WTC11 (cell line): ENCODE results near the gene CILP2. TPM values are rescaled to one million over a fixed set of nuclear protein-coding genes. Genes with fewer than 3 reads are reported as not detected.

ENCODE experiments used
- ATAC-seq: fragments of 200-7000 bp; cut with Tn5 transposase; 2 replicates; pipeline ENCODE4 v1.10.0; 2021; ENCODE audit warnings: mild to moderate bottlenecking, moderate library complexity
- CTCF ChIA-PET: fragments of 300-600 bp; sonication (Branson Sonifier 250); formaldehyde crosslinking; loops from one replicate; lab custom pipeline; 2021; ENCODE audit warnings: antibody characterized with exemption; lab: Charles Lee
- POLR2A ChIA-PET: fragments of 350-600 bp; sonication (Branson Sonifier 250); formaldehyde crosslinking; loops from one replicate; lab custom pipeline; 2021; ENCODE audit warnings: antibody characterized with exemption; lab: Charles Lee
- DNase-seq: peaks from one replicate; pipeline ENCODE4 v3.0.0; 2021; ENCODE audit warnings: low spot score
- H3K27ac Mint-ChIP-seq: 2 replicates; pipeline ENCODE4 v1.8.0; 2021; ENCODE audit warnings: mixed read lengths
- H3K27me3 Mint-ChIP-seq: 2 replicates; pipeline ENCODE4 v1.8.0; 2021; ENCODE audit warnings: low read depth, mild to moderate bottlenecking, moderate library complexity, mixed read lengths
- H3K36me3 Mint-ChIP-seq: 2 replicates; pipeline ENCODE4 v1.8.0; 2021; ENCODE audit warnings: mixed read lengths
- H3K4me1 Mint-ChIP-seq: 2 replicates; pipeline ENCODE4 v1.8.0; 2022; ENCODE audit warnings: mixed read lengths
- H3K4me3 Mint-ChIP-seq: 2 replicates; pipeline ENCODE4 v1.8.0; 2021; ENCODE audit warnings: mild to moderate bottlenecking, moderate library complexity, mixed read lengths
- H3K9me3 Mint-ChIP-seq: 2 replicates; pipeline ENCODE4 v1.8.0; 2021; ENCODE audit warnings: mixed read lengths
- EMX1 ChIP-seq: fragments of 250-450 bp; sonication (Bioruptor Pico); IDR thresholded peaks from 2 replicates; pipeline ENCODE4 v1.8.0; 2021; ENCODE audit warnings: mild to moderate bottlenecking
- IRF2 ChIP-seq: sonication (generic); formaldehyde crosslinking; IDR thresholded peaks from 2 replicates; pipeline ENCODE4 v1.8.0; 2022; ENCODE audit warnings: low read depth, missing genetic modification reagents, borderline replicate concordance
- JAZF1 ChIP-seq: fragments of 250-450 bp; sonication (Bioruptor Pico); IDR thresholded peaks from 2 replicates; pipeline ENCODE4 v1.9.0; 2021; ENCODE audit warnings: moderate library complexity, mild to moderate bottlenecking, inconsistent platforms
- NFATC4 ChIP-seq: fragments of 250-450 bp; sonication (Bioruptor Pico); IDR thresholded peaks from 2 replicates; pipeline ENCODE4 v1.9.0; 2021; ENCODE audit warnings: mild to moderate bottlenecking
- TEAD1 ChIP-seq: sonication (generic); formaldehyde crosslinking; IDR thresholded peaks from 2 replicates; pipeline ENCODE4 v1.8.0; 2022; ENCODE audit warnings: mild to moderate bottlenecking, missing genetic modification reagents
- total RNA-seq: library from RNA; stranded (reverse); gene quantifications from 3 replicates; pipeline ENCODE4 v1.2.3, GENCODE V29; 2021
- TF ChIP-seq, protein P1 (sequence below): sonication (generic); formaldehyde crosslinking; IDR thresholded peaks from 2 replicates; pipeline ENCODE4 v1.8.1; 2023; ENCODE audit warnings: mild to moderate bottlenecking, missing genetic modification reagents
- TF ChIP-seq, protein P2 (sequence below): fragments of 250-450 bp; sonication (Bioruptor Pico); IDR thresholded peaks from 2 replicates; pipeline ENCODE4 v1.9.0; 2021; ENCODE audit warnings: mild to moderate bottlenecking, borderline replicate concordance
- TF ChIP-seq, protein P3 (sequence below): fragments of 250-450 bp; sonication (Bioruptor Pico); IDR thresholded peaks from 2 replicates; pipeline ENCODE4 v1.9.0; 2021; ENCODE audit warnings: mild to moderate bottlenecking
- TF ChIP-seq, protein P4 (sequence below): sonication (generic); formaldehyde crosslinking; IDR thresholded peaks from 2 replicates; pipeline ENCODE4 v1.8.1; 2022; ENCODE audit warnings: low read depth, missing genetic modification reagents, borderline replicate concordance
- TF ChIP-seq, protein P5 (sequence below): sonication (generic); formaldehyde crosslinking; IDR thresholded peaks from 2 replicates; pipeline ENCODE4 v1.8.0; 2022; ENCODE audit warnings: missing genetic modification reagents
- TF ChIP-seq, protein P6 (sequence below): sonication (generic); formaldehyde crosslinking; conservative IDR thresholded peaks from 2 replicates; pipeline ENCODE4 v1.8.1; 2023; ENCODE audit warnings: mild to moderate bottlenecking, low read depth, missing genetic modification reagents, moderate library complexity

CILP2 gene
- total RNA-seq, 1 experiment from 2014 or later = 7.9 TPM

DNA sequence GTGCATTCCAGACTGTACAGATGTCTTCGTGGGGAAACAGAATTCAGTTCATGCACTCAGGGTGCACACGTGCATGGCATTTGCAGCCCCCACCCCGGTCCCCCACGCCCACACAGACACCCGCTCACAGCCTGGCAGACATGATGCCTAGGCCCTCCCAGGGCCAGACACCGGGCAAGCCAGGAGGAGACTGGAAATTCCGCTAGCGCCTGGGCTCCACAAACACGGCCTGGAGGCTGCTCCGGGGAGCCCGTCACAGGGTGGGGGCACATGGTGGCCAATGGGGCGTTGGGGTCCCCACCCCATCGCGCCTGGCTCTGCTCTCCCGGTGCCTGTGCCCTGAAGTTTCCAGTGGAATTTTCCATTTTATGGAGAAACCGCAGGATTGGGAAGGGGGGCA is 3.6 kb downstream of the CILP2 start (continued):
- TF ChIP-seq, protein P1, sequence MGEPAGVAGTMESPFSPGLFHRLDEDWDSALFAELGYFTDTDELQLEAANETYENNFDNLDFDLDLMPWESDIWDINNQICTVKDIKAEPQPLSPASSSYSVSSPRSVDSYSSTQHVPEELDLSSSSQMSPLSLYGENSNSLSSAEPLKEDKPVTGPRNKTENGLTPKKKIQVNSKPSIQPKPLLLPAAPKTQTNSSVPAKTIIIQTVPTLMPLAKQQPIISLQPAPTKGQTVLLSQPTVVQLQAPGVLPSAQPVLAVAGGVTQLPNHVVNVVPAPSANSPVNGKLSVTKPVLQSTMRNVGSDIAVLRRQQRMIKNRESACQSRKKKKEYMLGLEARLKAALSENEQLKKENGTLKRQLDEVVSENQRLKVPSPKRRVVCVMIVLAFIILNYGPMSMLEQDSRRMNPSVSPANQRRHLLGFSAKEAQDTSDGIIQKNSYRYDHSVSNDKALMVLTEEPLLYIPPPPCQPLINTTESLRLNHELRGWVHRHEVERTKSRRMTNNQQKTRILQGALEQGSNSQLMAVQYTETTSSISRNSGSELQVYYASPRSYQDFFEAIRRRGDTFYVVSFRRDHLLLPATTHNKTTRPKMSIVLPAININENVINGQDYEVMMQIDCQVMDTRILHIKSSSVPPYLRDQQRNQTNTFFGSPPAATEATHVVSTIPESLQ (CRISPR knock-in tag) = no peak

DNA sequence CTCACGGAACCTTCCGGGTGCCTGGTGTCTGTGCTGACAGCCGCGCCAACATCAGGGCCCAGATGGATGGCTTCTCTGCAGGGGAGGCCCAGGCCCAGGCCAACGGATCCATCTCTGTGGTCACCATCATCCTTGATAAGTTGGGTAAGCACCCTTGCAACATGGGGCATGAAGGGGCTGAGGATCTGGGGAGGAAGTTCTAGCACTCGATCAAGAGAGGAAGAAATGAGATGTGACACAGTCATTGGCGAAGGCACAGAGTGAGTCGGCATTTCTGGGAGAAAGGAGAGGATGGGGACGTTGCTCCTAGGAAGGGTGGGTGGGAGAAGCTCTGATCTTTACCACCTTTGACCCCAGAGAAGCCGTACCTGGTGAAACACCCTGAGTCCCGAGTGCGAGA is 4.4 kb downstream of the CILP2 start:
- H3K9me3 Mint-ChIP-seq = no peaks in the 10 kb centered on the region
- no peak for ATAC-seq
- H3K27me3 Mint-ChIP-seq = peaks cover 28% of the 10 kb centered on the region
- no peak overlapping the region for H3K4me3 Mint-ChIP-seq
- ChIA-PET POLR2A (no interaction called here), CTCF (interaction anchor here (3.2 kb wide), 1 partner anchor 12 kb away, joined by 23 read pairs; no protein-coding TSS in a partner anchor)
- no peaks in the 10 kb centered on the region for H3K36me3 Mint-ChIP-seq
- H3K4me1 Mint-ChIP-seq = peaks cover 6% of the 10 kb centered on the region
- TF ChIP-seq, protein P2, sequence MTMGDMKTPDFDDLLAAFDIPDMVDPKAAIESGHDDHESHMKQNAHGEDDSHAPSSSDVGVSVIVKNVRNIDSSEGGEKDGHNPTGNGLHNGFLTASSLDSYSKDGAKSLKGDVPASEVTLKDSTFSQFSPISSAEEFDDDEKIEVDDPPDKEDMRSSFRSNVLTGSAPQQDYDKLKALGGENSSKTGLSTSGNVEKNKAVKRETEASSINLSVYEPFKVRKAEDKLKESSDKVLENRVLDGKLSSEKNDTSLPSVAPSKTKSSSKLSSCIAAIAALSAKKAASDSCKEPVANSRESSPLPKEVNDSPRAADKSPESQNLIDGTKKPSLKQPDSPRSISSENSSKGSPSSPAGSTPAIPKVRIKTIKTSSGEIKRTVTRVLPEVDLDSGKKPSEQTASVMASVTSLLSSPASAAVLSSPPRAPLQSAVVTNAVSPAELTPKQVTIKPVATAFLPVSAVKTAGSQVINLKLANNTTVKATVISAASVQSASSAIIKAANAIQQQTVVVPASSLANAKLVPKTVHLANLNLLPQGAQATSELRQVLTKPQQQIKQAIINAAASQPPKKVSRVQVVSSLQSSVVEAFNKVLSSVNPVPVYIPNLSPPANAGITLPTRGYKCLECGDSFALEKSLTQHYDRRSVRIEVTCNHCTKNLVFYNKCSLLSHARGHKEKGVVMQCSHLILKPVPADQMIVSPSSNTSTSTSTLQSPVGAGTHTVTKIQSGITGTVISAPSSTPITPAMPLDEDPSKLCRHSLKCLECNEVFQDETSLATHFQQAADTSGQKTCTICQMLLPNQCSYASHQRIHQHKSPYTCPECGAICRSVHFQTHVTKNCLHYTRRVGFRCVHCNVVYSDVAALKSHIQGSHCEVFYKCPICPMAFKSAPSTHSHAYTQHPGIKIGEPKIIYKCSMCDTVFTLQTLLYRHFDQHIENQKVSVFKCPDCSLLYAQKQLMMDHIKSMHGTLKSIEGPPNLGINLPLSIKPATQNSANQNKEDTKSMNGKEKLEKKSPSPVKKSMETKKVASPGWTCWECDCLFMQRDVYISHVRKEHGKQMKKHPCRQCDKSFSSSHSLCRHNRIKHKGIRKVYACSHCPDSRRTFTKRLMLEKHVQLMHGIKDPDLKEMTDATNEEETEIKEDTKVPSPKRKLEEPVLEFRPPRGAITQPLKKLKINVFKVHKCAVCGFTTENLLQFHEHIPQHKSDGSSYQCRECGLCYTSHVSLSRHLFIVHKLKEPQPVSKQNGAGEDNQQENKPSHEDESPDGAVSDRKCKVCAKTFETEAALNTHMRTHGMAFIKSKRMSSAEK = no peak
- TF ChIP-seq NFATC4 (CRISPR knock-in tag) = no peak
- TF ChIP-seq, protein P3, sequence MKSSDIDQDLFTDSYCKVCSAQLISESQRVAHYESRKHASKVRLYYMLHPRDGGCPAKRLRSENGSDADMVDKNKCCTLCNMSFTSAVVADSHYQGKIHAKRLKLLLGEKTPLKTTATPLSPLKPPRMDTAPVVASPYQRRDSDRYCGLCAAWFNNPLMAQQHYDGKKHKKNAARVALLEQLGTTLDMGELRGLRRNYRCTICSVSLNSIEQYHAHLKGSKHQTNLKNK (CRISPR knock-in tag) = no peak
- no peak for TF ChIP-seq TEAD1 (CRISPR knock-in tag)
- TF ChIP-seq, protein P4, sequence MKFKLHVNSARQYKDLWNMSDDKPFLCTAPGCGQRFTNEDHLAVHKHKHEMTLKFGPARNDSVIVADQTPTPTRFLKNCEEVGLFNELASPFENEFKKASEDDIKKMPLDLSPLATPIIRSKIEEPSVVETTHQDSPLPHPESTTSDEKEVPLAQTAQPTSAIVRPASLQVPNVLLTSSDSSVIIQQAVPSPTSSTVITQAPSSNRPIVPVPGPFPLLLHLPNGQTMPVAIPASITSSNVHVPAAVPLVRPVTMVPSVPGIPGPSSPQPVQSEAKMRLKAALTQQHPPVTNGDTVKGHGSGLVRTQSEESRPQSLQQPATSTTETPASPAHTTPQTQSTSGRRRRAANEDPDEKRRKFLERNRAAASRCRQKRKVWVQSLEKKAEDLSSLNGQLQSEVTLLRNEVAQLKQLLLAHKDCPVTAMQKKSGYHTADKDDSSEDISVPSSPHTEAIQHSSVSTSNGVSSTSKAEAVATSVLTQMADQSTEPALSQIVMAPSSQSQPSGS (CRISPR knock-in tag) = no peak
- TF ChIP-seq, protein P5, sequence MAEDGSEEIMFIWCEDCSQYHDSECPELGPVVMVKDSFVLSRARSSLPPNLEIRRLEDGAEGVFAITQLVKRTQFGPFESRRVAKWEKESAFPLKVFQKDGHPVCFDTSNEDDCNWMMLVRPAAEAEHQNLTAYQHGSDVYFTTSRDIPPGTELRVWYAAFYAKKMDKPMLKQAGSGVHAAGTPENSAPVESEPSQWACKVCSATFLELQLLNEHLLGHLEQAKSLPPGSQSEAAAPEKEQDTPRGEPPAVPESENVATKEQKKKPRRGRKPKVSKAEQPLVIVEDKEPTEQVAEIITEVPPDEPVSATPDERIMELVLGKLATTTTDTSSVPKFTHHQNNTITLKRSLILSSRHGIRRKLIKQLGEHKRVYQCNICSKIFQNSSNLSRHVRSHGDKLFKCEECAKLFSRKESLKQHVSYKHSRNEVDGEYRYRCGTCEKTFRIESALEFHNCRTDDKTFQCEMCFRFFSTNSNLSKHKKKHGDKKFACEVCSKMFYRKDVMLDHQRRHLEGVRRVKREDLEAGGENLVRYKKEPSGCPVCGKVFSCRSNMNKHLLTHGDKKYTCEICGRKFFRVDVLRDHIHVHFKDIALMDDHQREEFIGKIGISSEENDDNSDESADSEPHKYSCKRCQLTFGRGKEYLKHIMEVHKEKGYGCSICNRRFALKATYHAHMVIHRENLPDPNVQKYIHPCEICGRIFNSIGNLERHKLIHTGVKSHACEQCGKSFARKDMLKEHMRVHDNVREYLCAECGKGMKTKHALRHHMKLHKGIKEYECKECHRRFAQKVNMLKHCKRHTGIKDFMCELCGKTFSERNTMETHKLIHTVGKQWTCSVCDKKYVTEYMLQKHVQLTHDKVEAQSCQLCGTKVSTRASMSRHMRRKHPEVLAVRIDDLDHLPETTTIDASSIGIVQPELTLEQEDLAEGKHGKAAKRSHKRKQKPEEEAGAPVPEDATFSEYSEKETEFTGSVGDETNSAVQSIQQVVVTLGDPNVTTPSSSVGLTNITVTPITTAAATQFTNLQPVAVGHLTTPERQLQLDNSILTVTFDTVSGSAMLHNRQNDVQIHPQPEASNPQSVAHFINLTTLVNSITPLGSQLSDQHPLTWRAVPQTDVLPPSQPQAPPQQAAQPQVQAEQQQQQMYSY (CRISPR knock-in tag) = no peak
- TF ChIP-seq IRF2 = no peak
- TF ChIP-seq, protein P6, sequence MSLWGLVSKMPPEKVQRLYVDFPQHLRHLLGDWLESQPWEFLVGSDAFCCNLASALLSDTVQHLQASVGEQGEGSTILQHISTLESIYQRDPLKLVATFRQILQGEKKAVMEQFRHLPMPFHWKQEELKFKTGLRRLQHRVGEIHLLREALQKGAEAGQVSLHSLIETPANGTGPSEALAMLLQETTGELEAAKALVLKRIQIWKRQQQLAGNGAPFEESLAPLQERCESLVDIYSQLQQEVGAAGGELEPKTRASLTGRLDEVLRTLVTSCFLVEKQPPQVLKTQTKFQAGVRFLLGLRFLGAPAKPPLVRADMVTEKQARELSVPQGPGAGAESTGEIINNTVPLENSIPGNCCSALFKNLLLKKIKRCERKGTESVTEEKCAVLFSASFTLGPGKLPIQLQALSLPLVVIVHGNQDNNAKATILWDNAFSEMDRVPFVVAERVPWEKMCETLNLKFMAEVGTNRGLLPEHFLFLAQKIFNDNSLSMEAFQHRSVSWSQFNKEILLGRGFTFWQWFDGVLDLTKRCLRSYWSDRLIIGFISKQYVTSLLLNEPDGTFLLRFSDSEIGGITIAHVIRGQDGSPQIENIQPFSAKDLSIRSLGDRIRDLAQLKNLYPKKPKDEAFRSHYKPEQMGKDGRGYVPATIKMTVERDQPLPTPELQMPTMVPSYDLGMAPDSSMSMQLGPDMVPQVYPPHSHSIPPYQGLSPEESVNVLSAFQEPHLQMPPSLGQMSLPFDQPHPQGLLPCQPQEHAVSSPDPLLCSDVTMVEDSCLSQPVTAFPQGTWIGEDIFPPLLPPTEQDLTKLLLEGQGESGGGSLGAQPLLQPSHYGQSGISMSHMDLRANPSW (CRISPR knock-in tag) = no peak
- TF ChIP-seq JAZF1 (CRISPR knock-in tag) = no peak
- TF ChIP-seq EMX1 (CRISPR knock-in tag) = no peak
- DNase-seq = no peak
- H3K27ac Mint-ChIP-seq = peak overlapping the region; percentile 80
